HG03520 (cell line): ENCODE measurements around the gene RPS15A.
"Not testable (repeated sequence)": the region's sequence is repeated elsewhere in the genome, so short reads cannot be mapped to it uniquely, and the experiment has no call there.

Source experiments
- ATAC-seq: cut with Tn5 transposase; IDR thresholded peaks from one replicate; pipeline ENCODE4 v1.9.1; 2021; ENCODE audit warnings: mild to moderate bottlenecking, moderate library complexity; ENCODE audit not compliant: unreplicated experiment

The RPS15A gene

GRCh38 chr16:18799500-18799899, 9.4 kb upstream of the RPS15A start:
- no peak for ATAC-seq

- no peak for ATAC-seq
These were observed 7.6 kb upstream of the RPS15A start for GRCh38 chr16:18797746-18798145.

GRCh38 chr16:18796377-18796776, 6.2 kb upstream of the RPS15A start:
- no peak for ATAC-seq

GRCh38 chr16:18792836-18793433, 2.8 kb upstream of the RPS15A start:
- ATAC-seq, result no peak

- ATAC-seq, result no peak
These were observed 652 bp downstream of the RPS15A start for GRCh38 chr16:18789515-18789849.

GRCh38 chr16:18788828-18789514, 1.2 kb downstream of the RPS15A start:
- no peak for ATAC-seq

GRCh38 chr16:18784917-18785623, 5.1 kb downstream of the RPS15A start:
- ATAC-seq, result no peak

GRCh38 chr16:18783430-18784341, 6.4 kb downstream of the RPS15A start:
- no peak for ATAC-seq

- no peak for ATAC-seq
These were observed 7.3 kb downstream of the RPS15A start for GRCh38 chr16:18782697-18783429.

- not testable (repeated sequence) for ATAC-seq
These were observed 8.9 kb downstream of the RPS15A start for GRCh38 chr16:18781232-18781631.

- ATAC-seq, result not testable (repeated sequence)
These were observed 9.6 kb downstream of the RPS15A start for GRCh38 chr16:18780460-18781026.

- ATAC-seq, result not testable (repeated sequence)
These were observed 12.5 kb downstream of the RPS15A start for GRCh38 chr16:18777664-18778063.

GRCh38 chr16:18776334-18776733, 13.8 kb downstream of the RPS15A start:
- ATAC-seq, result not testable (repeated sequence)

GRCh38 chr16:18774651-18775050, 15.5 kb downstream of the RPS15A start:
- not testable (repeated sequence) for ATAC-seq

- ATAC-seq, result not testable (repeated sequence)
These were observed 18.0 kb downstream of the RPS15A start for GRCh38 chr16:18772171-18772570.

GRCh38 chr16:18770336-18770962, 19.7 kb downstream of the RPS15A start:
- not testable (repeated sequence) for ATAC-seq

- peak; percentile 53 for ATAC-seq
These were observed 22.9 kb downstream of the RPS15A start for GRCh38 chr16:18767217-18767616.

- ATAC-seq, result peak; percentile 42
These were observed 27.4 kb downstream of the RPS15A start for GRCh38 chr16:18762713-18763112.
